Gastrocnemius medialis (tissue), 4 donors: ENCODE measurements around the gene LPO.

Experiments used
- POLR2A ChIP-seq, 2 donors: fragments of 450-650 bp; IDR thresholded peaks; one replicate each; pipeline ENCODE4 v1.6.1; 2017; ENCODE audit warnings: antibody characterized with exemption in 2 of 2, mild to moderate bottlenecking in 2 of 2, moderate library complexity in 2 of 2
- TF ChIP-seq, protein P1 (sequence below), 5 experiments: fragments of 450-650 bp in 3 of 5; fragments of 200-600 bp in 2 of 5; sonication (generic) in 2 of 5; IDR thresholded peaks in 4 of 5; conservative IDR thresholded peaks in 1 of 5; 1 replicate in 4 of 5; 2 replicates in 1 of 5; pipeline ENCODE4 v1.5.1; 2016 to 2019; ENCODE audit warnings: antibody characterized with exemption in 5 of 5, mild to moderate bottlenecking in 3 of 5, moderate library complexity in 3 of 5

GRCh38 chr17:58278661-58279015, 40.3 kb downstream of the LPO start:
- TF ChIP-seq, protein P1, sequence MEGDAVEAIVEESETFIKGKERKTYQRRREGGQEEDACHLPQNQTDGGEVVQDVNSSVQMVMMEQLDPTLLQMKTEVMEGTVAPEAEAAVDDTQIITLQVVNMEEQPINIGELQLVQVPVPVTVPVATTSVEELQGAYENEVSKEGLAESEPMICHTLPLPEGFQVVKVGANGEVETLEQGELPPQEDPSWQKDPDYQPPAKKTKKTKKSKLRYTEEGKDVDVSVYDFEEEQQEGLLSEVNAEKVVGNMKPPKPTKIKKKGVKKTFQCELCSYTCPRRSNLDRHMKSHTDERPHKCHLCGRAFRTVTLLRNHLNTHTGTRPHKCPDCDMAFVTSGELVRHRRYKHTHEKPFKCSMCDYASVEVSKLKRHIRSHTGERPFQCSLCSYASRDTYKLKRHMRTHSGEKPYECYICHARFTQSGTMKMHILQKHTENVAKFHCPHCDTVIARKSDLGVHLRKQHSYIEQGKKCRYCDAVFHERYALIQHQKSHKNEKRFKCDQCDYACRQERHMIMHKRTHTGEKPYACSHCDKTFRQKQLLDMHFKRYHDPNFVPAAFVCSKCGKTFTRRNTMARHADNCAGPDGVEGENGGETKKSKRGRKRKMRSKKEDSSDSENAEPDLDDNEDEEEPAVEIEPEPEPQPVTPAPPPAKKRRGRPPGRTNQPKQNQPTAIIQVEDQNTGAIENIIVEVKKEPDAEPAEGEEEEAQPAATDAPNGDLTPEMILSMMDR (IDR thresholded peaks at IDR 0.05 in 4 of 5, conservative IDR thresholded peaks at IDR 0.05 in 1 of 5) = no peak
- TF ChIP-seq POLR2A (IDR thresholded peaks at IDR 0.05) = no peak
